ENCODE data around the gene EDAR.

The EDAR gene

DNA sequence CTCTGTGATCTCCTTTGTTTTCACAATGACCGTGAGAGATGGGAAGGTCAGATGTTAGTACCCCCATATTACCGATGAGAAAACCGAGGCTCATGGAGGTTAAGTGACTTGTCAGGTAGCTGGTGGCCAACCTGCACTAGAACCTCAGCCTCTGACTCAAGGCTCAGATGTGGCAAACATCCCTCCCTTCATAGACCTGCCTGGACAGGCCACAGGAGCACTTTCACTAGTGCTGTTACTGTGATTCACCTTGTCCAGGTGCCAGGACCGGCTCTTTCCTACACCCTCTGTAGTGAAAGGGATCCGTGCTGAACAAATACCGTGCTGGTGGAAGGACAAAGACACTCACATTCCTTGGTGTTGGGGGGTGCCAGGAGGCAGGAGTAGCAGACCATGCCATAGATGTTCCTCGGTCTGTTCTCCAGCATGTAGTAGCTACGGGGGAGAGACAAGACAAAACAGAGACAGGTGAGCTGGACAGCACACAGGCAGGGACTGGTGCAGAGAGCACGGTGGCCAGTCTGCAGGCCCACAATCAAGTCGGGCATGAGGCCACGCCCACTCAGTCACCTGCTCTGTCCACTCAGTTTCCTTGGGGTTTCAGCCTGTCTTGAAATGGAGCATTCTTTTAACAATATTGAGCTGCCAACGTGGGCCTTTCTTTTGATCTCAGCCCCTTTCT is 65.9 kb downstream of the EDAR start:
- DNase-seq: no peak

DNA sequence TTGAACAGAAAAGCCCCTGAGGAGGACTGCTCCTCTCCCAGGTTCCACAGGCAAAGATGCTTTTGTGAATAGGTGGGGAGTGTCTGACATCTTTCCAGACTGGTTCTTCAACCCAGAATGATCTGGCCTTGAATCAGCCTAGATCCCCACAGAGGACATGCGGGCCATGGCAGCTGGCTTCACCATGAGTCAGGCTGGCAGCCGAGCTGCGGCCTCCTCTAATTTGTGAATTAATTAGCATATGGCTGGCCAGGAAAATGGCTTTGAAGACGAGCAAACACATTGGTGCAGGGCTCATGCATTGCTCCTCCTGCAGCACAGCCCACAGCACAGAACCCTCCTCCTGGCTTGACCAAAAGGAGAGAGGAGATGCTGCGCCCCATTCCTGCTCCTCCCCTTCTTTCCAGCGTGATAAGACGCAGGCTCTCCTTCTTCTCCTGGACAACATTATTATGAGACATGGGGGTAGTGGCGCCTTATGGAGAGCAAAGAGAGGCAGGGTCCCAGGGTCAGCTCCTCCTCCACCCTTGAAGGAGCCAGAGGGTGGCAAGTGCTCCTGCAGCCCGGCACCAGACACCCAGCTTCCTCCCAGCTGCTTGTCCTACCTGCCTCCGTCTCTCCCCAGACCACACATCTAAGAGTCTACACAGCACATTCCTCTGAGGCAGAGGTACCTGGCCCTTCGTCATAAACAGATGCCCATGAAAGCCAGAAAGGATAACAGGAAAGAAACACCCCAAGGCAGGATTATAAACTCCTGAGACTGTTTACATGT is 66.7 kb downstream of the EDAR start:
- DNase-seq: no peak

DNA sequence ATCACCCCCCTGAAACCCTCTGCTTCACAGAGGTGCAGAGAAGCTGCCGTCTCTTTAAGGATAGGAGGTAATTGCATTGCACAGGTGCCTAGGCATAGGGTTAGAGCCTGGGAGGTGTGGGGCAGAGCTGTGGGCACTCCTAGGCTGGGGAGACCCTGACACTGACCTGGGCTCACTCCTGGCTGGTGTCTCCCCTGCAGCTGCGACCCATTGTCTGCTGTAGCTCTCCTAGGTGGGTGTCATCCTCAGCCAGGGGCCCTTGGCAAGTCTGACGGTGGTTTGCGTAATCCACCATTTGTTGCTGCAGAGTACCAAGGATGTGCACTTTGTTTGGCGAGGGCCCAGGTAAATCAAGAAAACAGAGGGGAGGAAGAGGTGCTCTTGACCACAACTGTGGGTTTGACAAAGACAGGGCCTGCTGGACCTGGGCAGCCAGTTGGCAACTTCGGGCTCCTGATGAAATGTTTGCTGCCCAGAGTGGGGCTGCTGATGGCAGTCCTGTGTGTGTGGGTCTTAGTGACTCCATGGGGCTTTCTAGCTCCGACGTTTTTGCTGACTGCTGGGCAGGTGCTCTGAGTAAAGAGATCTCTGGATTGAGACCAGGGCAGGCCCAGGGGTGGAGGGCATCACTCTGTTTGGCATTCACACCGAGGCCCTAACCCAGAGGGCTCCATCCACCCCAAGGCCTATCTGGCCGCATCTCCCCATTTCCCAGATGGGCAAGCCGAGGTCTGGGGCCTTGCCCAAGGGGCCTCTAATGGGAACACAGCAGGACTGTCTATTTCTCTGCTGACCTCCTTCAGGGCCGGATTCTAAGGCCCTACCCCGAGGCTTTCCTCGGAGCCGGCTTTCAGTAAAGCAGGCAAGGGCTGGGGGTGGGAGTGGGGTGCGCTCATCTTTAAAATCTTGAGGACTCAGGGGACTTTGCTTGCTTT is 67.7 kb downstream of the EDAR start:
- DNase-seq: no peak

DNA sequence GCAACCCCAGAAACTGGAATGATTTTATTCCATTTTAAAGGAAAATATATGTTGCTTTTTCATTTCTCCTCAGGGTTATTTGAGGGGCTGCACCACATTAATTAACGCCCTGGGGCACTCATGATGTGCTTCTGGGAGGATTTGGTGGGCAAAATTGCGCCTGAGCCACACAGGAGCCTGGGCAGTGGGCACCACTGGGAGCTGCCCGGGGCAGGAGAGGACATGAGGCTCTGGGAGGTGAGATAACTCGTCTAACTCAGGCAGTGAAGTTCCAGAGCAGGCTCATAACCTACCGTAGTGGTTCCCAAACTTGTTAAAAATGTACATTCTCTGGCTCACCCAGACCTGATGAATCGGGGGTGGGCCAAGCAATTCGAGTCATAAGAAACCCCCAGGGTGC is 68.3 kb downstream of the EDAR start:
- no peak for DNase-seq

DNA sequence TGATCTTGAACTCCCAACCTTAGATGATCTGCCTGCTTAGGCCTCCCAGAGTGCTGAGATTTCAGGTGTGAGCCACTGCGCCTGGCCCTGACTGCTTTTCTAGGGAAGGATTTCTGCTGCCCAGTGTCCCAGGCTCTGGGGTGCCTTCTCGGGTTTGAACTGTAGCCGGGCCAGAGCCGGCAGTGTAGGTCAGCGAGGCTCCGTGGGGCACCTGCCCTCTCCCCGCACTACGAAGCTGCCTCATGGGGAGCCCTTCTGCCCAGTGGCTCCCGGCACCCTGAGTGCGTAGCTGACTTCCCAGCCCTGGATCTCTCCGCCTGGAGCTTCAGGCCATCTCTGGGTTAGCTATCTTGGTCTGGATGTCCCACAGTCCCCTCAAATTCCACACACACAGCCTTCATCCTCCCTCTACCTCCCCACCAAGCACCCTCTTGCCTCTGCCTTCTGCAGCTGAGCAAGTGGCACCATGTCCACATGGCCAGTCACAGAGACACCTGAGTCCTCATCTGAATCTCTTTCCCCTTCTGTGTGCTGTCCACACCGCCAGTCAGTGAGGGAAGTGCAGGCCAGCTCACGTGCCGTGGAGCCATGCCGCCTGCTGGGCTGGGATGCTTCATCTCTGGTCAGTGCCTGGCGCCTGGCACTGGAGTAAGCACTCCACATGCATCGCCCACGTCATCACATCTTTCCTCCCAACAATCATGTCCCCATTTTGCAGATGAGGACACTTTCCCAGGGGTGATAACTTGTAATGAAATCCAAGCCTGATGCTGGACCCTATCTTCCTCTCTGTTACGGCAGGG is 69.2 kb downstream of the EDAR start:
- no peak for DNase-seq

DNA sequence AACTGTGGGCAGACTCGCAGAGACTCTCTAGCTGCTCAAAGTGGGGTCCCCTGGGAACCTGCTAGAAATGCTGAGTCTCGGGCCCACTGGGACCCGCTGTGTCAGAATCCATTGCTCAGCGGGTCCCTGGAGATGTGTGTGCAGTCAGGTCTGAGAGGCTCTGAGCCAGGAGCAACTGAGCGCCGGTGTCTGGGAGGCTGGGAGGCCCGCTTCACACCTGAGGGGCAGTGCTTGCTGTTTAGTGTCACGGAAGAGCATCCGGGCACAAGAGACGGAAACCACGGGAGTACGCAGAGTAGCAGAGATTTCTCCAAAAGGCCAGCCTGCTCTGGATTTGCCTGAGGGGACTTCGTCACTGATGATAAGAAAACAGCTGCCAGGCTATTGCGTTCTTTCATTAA is 70.1 kb downstream of the EDAR start:
- DNase-seq: no peak

DNA sequence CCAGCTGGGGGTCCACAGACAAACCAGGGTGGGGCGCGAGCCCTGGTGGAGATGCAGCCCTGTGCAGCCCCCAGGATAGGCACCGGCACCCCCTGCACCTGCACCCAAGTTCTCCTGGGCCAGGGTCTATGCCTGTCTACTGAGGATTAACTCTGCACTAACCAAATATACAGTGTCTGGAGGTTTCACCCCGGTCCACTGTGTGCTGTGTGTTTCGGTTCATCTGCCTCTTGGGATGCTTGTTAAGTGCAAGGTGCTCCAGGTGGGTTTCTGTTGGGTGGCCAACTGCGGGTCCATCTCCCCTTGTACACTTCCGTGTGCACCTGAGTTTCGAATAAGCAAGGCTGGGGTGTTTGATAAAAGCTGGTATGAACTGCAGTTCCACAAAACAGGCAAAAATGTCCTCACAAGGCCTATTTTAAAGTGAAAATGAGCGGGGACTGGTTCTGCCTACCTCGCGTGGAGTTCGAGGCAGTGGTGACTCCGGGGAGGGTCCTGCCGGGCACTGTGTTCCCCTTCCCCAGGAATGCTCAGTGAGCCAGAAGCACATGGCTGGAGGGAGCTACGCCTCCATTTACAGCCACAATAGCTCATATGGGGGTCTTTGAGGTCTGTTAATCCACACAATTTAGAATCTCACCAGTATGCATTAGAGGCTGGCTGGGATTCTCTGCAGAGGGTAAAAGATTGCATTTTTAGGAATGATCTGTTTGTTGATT is 70.7 kb downstream of the EDAR start:
- DNase-seq: no peak

DNA sequence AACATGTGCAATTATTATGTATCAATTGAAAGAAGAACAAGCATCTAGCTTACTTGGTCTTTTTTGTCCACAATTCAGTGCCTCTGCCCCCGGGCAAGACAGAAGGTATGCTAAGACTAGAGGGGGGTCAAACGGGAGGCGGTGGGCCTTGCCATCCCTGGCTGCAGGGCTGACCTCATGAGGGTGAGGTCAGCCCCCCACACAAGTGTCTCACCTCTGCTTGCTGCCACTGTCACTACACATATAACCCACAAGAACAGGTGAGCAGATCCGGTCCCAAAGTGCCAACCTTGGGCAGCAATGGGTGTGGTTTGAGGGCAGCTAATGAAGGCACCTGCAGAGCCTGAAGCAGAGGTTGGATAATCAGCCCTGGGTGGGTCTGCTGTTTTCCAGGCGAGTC is 71.5 kb downstream of the EDAR start:
- no peak for DNase-seq

DNA sequence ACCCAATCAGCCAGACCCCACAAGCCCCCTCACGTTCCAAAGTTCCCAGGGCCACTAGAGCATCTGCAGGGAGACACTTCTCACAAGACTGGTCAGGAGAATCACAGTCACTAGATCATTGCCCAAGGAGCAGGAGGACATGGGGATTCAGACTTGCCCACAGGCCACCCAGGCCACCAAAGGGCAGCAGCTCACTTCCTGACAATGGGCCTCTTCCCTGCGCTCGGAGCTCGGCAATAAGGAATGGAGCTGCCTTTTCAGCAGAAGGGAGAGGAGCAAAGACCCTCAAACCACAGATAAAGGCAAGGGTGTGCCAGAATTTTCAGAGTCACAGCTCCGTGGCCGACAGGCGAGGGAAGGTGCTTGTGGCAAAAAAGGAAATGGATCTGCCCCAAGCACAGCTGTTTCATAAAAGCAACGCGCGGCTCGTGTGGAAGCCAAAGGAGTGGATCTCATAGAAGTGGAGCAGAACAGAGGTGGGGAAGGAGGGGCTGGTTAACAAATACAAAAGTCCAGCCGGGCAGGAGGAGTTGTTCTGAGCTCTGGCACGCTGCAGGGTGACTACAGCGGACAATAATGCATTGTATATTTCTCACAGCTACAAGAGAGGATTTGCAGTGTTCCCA is 72.1 kb downstream of the EDAR start:
- no peak for DNase-seq

DNA sequence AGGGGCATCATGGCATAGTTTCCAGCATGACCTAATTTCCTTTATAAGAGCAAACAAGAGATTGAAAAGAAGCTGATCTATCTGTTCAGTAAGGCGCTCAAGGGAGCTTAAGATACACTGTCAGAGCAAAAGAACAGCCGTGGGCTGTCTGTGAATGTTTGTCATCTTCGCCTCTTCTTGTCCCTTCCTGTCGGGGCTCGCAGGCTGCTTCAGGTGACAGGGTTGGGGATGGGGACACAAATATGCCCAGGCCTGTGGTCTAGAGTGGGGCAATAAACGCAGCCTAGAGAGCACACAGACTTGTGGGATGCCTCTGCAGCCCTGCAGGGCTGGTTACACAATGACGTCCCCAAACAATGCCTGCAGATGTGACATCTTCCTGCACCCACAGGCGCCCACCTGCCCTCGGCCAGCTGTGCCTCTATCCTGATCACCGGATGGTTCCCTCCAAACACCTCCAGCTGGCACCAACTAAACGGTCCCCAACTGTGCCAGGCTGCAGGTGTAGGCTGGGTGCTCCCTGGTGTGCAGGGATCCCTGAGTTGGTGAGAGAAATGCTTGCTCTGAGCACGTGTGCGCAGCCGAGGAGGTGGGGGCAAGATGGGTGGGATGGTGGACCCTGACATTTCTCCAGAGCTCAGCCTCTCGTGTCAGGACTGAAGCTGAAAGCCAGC is 72.8 kb downstream of the EDAR start:
- DNase-seq: no peak

DNA sequence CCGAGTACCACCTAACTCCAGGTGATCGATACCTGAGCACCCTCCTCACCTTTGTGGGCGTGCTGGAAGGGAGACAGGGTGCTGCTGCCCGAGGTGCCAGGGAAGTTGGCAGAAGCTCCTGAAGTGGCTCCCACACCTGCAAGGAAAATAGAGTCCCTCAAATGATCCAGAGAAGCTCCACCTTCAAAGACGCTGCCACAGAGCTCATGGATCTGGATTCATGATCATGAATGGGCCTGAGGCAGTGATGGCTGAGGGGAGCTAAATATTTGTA is 76.5 kb downstream of the EDAR start:
- no peak for DNase-seq

DNA sequence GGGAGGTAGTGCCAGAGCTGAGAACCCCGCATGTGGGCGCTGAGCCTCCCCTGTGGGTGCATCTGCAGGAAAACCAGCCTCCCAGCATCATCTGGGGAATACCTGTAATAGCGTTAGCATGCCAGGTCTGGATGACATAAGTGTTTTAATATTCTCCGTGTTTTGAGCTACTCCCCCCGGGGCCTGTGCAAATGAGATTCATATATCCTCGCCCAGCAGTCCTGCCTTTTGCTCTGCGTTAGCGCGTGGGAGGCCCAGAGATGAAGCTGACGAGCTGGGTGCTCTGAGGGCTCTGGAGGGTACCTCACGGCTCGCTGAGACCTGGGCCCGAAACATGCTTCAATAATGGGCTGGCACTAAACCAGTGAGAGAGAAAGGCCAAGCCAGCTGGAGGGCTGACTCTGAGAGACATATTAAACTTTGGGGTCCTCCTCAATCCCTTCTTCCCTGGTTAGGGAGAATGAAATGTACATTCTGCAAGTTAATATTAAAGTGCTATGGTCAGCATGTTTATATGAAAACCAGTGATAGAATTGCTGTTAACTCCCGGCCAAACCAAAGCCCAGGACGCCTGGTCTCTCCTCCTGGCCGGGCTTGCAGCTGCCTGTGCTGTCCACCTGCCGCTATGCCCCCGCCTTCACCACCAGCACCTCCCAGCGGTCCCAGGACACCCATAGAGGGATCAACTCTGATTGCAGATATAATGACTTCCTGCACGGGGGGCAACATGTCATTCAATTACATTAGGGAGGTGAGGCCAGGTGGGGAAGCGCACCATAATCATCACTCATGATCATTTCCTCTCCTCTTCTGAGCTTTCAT is 77.0 kb downstream of the EDAR start:
- no peak for DNase-seq

DNA sequence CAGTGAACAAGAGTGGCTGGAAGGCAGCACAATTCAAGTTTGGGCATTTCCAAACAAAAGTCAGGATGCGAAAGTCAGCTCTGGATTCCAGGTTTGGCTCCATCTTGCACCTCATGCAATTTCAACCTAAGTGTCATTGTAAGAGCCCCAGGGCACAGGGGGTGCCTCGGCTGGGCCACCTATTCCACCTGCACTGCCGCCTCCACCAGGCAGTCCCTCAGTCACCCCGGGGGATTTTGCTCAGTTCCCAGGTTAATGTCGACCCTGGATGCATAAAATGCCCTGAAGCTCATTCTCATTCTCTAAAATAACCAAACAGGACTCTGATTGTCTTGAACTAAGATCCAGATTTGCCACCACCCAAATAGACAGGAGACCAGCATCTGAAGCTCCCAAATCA is 77.6 kb downstream of the EDAR start:
- DNase-seq: no peak

DNA sequence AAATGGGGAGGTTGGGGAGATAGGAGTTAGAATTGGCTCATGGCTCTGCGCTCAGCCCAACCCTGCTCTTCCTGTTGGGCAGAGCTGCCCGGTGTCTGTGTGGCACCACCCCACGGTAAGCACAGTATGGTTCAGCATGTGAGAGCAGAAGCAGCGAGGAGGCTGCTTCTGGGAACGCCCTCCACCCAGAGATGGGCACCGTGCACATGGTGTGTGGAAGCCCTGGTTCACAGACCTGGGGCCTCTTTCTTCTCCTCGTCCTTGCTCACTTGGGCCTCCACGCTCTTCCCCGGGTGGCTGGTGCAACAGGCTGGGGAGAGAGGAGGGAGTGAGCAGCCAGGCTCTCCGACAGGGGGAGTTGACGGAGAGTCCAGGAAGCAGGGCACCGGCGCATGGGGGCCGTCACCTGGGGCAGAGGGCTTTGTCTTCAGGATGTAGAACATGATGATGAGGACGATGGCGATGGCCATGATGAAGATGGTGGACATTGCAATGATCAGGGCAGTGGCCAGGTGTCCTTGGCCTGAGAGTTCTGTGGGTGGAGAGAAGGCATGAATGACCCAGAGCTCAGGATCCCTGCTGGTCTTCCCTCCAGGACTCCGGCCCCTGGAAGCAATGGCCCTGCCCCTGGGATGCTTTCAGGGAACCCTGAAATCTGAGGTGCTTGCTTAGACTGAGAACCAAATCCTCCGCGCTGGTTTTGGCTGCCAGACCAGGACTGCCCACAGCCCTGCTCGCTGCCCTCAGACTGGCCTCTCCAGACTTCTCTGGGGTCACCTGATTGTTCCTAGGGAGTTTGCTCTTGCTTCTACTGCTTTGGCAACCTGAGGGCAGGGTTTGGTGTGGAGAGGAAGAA is 78.3 kb downstream of the EDAR start:
- no peak for DNase-seq

DNA sequence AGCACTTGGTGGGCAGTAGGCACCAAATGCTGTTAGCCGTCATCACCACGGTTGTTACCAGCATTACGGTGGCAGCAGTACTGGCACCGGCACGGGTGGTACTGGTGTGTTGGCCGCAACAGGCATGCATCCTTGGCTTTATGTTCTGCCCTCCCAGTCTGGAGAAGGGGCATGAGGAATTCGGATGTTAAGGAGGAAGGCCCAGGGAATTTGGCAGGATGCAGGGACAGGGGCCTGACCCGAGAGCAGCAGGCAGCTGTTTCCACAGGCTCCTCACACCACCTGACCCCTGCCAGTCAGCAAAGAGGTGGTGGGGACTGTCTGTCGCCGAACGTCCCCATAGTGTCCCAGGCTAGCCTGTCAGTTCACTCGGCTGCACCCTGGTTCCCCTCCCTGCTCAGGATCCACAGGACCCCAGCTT is 79.0 kb downstream of the EDAR start:
- no peak for DNase-seq

DNA sequence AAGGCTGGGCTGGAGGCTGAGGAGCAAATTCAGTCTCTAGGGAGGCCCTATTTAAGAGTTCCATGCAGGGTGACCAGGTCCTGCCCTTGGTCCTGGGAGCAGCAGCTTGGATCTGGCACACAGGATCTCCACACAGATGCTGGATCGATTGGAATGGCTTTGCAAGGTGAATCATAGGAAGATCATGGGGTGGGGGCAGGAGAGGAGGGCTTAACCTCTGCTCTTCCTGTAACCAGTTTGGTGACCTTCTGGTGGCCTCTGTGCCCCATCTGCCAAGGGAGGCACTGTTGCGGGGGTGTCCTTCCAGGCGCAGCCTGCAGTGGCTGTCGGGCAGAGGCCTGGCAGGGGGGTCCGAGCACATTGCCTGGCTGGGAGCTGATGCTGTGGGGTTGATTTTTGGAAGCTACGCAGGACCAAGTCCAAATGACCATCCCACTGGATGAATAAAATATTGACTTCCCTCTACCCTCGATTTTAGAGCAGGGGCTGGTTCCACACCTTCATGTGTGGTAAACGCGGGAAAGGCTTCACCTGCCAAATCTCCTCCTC is 79.7 kb downstream of the EDAR start:
- DNase-seq: no peak

DNA sequence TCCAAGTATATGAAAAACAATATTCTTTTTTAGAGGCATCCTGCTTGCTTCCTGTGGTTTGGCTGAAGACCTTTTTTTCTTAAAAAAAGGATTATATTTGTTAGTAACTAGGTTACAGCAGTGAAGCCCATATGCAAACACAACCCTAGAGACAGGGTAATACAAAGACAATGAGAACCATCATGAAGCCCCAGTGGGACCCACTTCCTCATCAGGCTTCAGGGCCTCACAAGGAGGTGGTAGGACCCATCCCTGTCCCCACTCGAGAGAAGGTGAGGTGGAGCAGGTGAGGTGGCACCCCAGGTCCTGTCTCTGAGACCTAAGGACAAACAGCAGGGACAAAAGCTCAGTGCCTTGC is 80.3 kb downstream of the EDAR start:
- DNase-seq: no peak

DNA sequence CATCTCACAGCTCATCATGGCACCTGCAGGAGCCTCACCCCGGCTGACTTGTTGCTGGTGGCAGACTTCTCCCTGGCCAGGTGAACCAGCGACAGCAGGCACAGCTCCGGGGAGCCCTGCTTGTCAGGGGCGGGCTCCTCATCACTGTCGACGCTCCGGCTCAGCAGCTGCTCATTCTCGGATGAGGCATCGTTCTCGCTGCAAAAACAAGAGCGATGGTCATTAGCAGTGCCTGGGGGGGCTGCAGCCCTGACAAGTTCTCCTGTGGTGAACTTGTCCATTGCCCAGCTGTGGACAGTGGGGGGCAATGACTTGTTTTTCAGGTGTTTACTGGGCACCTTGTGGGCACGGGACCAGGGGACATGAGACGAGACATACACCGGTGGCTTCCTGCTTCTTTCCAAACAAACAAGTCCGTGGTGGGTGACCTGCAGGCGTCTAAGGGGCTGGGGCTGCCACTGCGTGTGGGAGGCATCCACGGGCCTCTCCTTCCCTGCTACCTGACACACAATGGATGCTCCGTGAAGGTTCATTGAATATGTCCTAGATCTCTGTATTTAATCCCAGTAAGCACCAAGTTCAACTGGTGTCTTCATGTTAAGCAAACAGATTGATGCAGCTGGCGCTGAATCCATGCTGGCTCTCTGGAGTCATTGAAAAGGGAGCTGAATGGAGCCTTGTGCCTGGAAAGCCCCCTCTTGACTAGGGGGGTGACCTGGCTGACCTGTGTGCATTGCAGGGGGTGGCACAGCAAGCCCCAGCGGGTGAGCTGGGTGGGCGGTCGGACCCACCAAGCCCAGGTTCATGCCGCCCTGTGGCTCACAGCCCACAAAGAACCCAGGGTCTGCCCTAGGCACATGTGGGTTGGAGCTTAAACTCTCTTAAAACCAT is 81.0 kb downstream of the EDAR start:
- DNase-seq: no peak
